Omental fat pad (tissue), 4 donors: ENCODE results near the gene SS18L1. TPM values are rescaled to one million over a fixed set of nuclear protein-coding genes. Genes with fewer than 3 reads are reported as not detected.

Source experiments
- ATAC-seq: fragments of 150-250 bp; one replicate; pipeline ENCODE4 v1.9.1; 2016; ENCODE audit warnings: mild to moderate bottlenecking, moderate library complexity; ENCODE audit not compliant: low FRiP score
- DNase-seq: peaks from one replicate; pipeline ENCODE4 v3.0.0-alpha.2; 2019; ENCODE audit warnings: low spot score
- CTCF ChIP-seq, 3 donors: fragments of 450-650 bp; IDR thresholded peaks; one replicate each; pipeline ENCODE4 v1.5.1; 2016 to 2017; ENCODE audit warnings: antibody characterized with exemption in 3 of 3, mild to moderate bottlenecking in 3 of 3, moderate library complexity in 2 of 3
- total RNA-seq, 4 donors: library from RNA; depleted of rRNA; stranded (reverse); fragments of >200 nt; gene quantifications; one replicate each; pipeline ENCODE4 v1.1.0, GENCODE V29; 2016

Gene SS18L1
- total RNA-seq, 4 donors from 2014 or later, result 10.3 to 23.4 (median 12.3) TPM

- DNase-seq (no peak), ATAC-seq (no peak)
- TF ChIP-seq CTCF (IDR thresholded peaks at IDR 0.05), result no peak
These were observed 64.7 kb downstream of the SS18L1 start for GRCh38 chr20:62208061-62208794.

GRCh38 chr20:62208795-62209755 lies 65.5 kb downstream of the SS18L1 start:
- TF ChIP-seq CTCF (IDR thresholded peaks at IDR 0.05), result no peak
- DNase-seq (no peak), ATAC-seq (no peak)

GRCh38 chr20:62209850-62210495 lies 66.4 kb downstream of the SS18L1 start:
- no peak for DNase-seq
- no peak for ATAC-seq
- no peak for TF ChIP-seq CTCF (IDR thresholded peaks at IDR 0.05)

GRCh38 chr20:62210496-62210855 lies 66.9 kb downstream of the SS18L1 start:
- ATAC-seq, result no peak
- no peak for TF ChIP-seq CTCF (IDR thresholded peaks at IDR 0.05)
- DNase-seq, result no peak

GRCh38 chr20:62211216-62211615 lies 67.6 kb downstream of the SS18L1 start:
- no peak for DNase-seq
- no peak for TF ChIP-seq CTCF (IDR thresholded peaks at IDR 0.05)
- no peak for ATAC-seq

GRCh38 chr20:62211769-62212288 lies 68.3 kb downstream of the SS18L1 start:
- TF ChIP-seq CTCF (IDR thresholded peaks at IDR 0.05), result no peak
- ATAC-seq (no peak), DNase-seq (no peak)
